ENCODE data around the gene ERBB3.

- no peak for TF ChIP-seq CTCF (conservative IDR thresholded peaks at IDR 0.05; ENCODE audit: low read length)
- no peak for TF ChIP-seq EZH2phosphoT487 (IDR thresholded peaks at IDR 0.05; ENCODE audit: borderline replicate concordance, low read depth, low read length)
These were observed 23.8 kb downstream of the ERBB3 start for GRCh38 chr12:56103823-56104108.
